Brain microvascular endothelial cell (primary cell): ENCODE results near the gene MTHFD1.

Source experiments
- DNase-seq: peaks from one replicate; pipeline ENCODE4 v3.0.0-alpha.2; 2020
- H3K27ac ChIP-seq: fragments of 250-450 bp; sonication (Bioruptor Pico); 2 replicates; pipeline ENCODE4 v1.5.1; 2020; ENCODE audit warnings: mild to moderate bottlenecking, moderate library complexity
- H3K27me3 ChIP-seq: fragments of 250-450 bp; sonication (Bioruptor Pico); replicated peaks from 2 replicates; pipeline ENCODE4 v1.5.1; 2020; ENCODE audit warnings: mild to moderate bottlenecking
- H3K36me3 ChIP-seq: fragments of 250-450 bp; sonication (Bioruptor Pico); replicated peaks from 2 replicates; pipeline ENCODE4 v1.5.1; 2020; ENCODE audit warnings: mild to moderate bottlenecking
- H3K4me3 ChIP-seq: 2 replicates; pipeline ENCODE4 v1.5.1; 2011; ENCODE audit warnings: low read depth, mild to moderate bottlenecking, control low read depth, low read length, moderate library complexity
- CTCF ChIP-seq: IDR thresholded peaks from 2 replicates; pipeline ENCODE4 v1.5.1; 2011; ENCODE audit warnings: low read depth, mild to moderate bottlenecking, moderate library complexity, low read length, control low read depth, inconsistent platforms; ENCODE audit errors: missing control alignments
- in situ Hi-C: cut with HindIII; loops from 2 replicates; pipeline ENCODE4 v1.10.0; 2017; ENCODE audit warnings: low sequenced_read_pairs, low pct_ligation_motif_present

The MTHFD1 gene

GRCh38 chr14:64447876-64448670 is 59.9 kb downstream of the MTHFD1 start:
- H3K4me3 ChIP-seq = no peak overlapping the region
- H3K27ac ChIP-seq = no peak overlapping the region
- no peaks in the 10 kb centered on the region for H3K27me3 ChIP-seq
- peak; percentile 16 for DNase-seq
- TF ChIP-seq CTCF = no peak
- H3K36me3 ChIP-seq = peaks cover 11% of the 10 kb centered on the region
- in situ Hi-C loops = no loop called here

- DNase-seq = no peak
- TF ChIP-seq CTCF = no peak
- no peaks in the 10 kb centered on the region for H3K27me3 ChIP-seq
- in situ Hi-C loops = no loop called here
- no peak overlapping the region for H3K27ac ChIP-seq
- H3K36me3 ChIP-seq = peaks cover 23% of the 10 kb centered on the region
- H3K4me3 ChIP-seq = no peak overlapping the region
These were observed 62.1 kb downstream of the MTHFD1 start for GRCh38 chr14:64450255-64450654.

GRCh38 chr14:64454671-64455070 is 66.5 kb downstream of the MTHFD1 start:
- no peak overlapping the region for H3K27ac ChIP-seq
- H3K36me3 ChIP-seq = peaks cover 24% of the 10 kb centered on the region
- TF ChIP-seq CTCF = no peak

GRCh38 chr14:64459405-64460136 is 71.4 kb downstream of the MTHFD1 start:
- in situ Hi-C loops = no loop called here
- no peak overlapping the region for H3K4me3 ChIP-seq

More at GRCh38 chr14:64454671-64455070, 66.5 kb downstream of the MTHFD1 start:
- Histone ChIP-seq H3K27me3 (no peaks in the 10 kb centered on the region), H3K4me3 (no peak overlapping the region)
- no peak for DNase-seq
- in situ Hi-C loops = no loop called here

GRCh38 chr14:64461221-64461620 is 73.1 kb downstream of the MTHFD1 start:
- no peak overlapping the region for H3K27ac ChIP-seq
- H3K36me3 ChIP-seq = peaks cover 3% of the 10 kb centered on the region
- in situ Hi-C loops = no loop called here
- DNase-seq = no peak
- H3K27me3 ChIP-seq = no peaks in the 10 kb centered on the region
- H3K4me3 ChIP-seq = no peak overlapping the region
- no peak for TF ChIP-seq CTCF

More at GRCh38 chr14:64459405-64460136, 71.4 kb downstream of the MTHFD1 start:
- Histone ChIP-seq H3K36me3 (peaks cover 11% of the 10 kb centered on the region), H3K27ac (no peak overlapping the region), H3K27me3 (no peaks in the 10 kb centered on the region)
- TF ChIP-seq CTCF = no peak
- no peak for DNase-seq
